GM23248 (cell line): Measurements from ENCODE around the gene SYNDIG1.

Source experiments
- EZH2 ChIP-seq: fragments of 200-600 bp; sonication (generic); IDR thresholded peaks from 2 replicates; pipeline ENCODE4 v1.6.1; 2018; ENCODE audit warnings: antibody characterized with exemption, mild to moderate bottlenecking; ENCODE audit not compliant: insufficient read depth, poor library complexity, severe bottlenecking
- EZH2phosphoT487 ChIP-seq: fragments of 200-600 bp; sonication (generic); IDR thresholded peaks from 2 replicates; pipeline ENCODE4 v1.6.1; 2018; ENCODE audit warnings: antibody characterized with exemption, moderate library complexity, mild to moderate bottlenecking, low read depth; ENCODE audit not compliant: insufficient read depth

DNA sequence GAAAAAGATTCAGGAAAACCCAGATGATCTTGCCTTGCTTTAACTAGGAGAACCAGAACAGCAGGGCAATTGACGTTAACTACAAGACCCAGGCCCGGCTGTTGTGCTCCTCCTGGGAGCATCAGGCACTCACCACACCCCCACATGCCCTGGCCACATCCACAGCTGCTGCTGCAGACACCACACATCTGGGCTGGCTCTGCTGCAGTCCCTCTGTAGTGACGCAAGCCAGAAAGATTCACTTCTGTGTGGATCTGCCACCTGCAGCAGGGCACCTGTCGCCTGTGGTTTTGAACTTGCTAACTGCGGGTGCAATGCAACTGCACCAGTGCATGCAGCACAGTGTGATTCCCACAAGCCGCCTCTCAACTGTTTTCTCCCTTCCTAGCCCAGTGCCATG is 228.8 kb downstream of the SYNDIG1 start:
- no peak for TF ChIP-seq EZH2phosphoT487
- no peak for TF ChIP-seq EZH2
